HG03025 (cell line): ENCODE measurements around the gene GLB1L2.
"Not testable (repeated sequence)": the region's sequence is repeated elsewhere in the genome, so short reads cannot be mapped to it uniquely, and the experiment has no call there.

Source experiments
- ATAC-seq: cut with Tn5 transposase; IDR thresholded peaks from one replicate; pipeline ENCODE4 v1.9.1; 2021; ENCODE audit warnings: mild to moderate bottlenecking, moderate library complexity; ENCODE audit not compliant: unreplicated experiment, low FRiP score

The GLB1L2 gene

GRCh38 chr11:134331354-134332188 lies at the start of gene GLB1L2:
Gene GLB1L2 (plus strand): TSS chr11:134331988. CDS start chr11:134332062, 74 bp downstream.
- peak; percentile 77 for ATAC-seq

DNA sequence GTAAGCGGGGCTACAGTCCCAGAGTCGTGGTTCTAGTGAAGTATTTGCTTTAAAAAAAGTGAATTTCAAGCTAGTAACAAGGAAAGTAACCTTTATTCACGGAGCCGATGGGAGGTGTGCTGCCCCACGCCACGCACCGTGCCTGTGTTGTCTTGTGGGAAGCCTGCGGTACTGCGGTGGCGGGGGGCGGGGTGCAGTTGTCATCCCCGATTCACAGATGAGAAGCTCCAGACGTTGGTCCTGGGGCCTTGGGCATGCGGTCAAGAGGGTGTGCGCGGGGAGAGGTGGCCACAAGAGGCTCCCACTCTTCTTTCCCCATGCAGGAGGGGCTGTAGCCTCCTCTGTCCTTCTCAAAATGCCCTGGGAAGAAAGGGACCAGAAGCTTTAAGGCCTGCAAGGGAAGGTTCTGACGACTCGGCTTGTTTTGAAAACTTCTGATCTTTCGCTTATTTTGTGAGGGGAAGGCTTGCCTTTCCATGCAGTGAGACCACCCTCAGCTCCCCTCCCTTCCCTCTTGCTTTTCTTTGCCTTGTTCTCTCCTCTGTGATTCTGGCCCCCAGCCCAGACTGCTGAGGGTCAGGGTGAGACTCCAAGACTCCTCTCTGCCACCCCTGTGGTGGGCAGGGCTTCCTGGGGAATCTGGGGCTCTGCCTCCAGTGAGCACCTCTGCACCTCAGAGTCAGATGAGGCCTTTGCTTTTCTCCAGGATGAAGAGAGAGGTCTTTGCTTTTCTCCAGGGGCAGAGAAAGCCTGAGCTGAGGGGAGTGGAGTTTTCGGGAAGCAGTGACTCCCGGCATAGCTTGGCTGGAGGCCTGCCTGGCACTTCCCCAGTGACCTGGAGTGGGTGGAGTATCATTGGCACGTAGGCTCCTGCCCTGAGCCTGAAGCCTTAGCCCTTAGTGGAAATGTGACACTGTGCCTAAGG lies 49.4 kb upstream of the GLB1L2 start:
- no peak for ATAC-seq

DNA sequence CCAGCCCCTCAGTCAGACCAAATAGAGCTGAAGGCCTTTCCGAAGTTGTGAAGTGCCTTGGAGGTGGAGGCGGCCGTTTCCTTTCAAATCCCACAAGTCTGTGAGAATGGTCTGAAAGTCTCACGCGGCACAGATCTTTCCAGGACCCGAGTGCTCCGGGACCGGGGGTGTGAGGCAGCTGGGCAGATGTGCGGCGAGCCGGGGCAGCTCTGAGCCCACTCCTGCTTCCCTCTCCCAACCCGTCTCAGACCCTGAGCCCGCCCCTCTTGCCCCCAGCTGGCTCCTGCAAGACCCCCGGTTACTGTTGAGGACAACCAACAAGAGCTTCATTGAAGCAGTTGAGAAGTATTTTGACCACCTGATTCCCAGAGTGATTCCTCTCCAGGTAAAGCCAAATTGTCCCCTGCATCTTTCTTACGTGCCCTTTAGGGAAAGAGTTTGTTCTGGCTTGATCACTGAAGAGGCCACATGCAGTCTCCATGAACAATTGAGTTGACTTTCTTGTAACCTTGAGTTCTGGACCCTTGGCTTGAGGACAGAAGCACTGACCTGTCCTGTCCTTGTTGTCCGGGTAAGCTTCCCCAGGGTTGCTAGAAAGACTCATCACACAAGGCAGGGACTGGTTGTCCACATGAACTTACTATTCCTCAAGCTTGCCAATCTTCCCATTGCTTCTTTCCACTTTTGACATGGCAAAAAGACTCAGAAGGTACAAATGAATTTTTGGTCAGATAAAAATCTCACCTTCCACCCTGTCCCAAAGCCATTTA lies 48.1 kb upstream of the GLB1L2 start:
- no peak for ATAC-seq

GRCh38 chr11:134284349-134284748 lies 47.4 kb upstream of the GLB1L2 start:
- not testable (repeated sequence) for ATAC-seq

- ATAC-seq: no peak
These were observed 44.2 kb upstream of the GLB1L2 start for GRCh38 chr11:134287561-134287960.

DNA sequence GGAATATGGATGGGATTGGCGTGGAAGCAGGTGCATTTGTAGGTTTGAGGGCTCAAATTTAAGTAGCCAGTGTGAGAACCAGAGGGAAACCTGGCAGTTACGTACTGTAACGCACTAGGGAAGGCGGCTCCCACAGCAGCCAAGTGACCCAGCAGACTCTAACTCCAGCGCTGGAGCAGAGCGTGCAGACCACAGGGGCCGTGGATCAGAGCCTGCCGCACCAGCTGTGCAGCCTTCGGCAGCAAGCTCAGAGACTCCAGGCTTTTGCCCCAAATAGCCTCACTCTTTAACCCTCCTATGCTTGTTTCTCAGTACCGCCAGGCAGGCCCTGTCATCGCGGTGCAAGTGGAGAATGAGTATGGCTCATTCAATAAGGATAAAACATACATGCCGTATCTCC lies 43.3 kb upstream of the GLB1L2 start:
- no peak for ATAC-seq

DNA sequence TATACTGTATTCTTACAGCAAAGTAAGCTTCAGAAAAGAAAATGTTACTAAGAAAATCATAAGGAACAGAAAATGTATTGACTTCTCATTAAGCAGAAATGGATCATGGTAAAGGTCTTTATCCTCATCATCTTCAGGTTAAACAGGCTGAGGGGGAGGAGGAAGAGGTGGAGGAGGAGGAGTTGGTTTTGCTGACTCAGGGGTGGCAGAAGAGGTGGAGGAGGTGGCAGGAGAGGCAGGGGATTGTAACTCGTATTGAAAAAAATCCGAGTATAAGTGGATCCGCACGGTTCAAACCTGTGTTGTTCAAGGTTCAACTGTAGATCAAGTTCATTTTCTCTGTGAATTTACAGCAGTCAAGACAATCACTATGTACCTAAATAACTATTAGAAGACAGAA lies 42.6 kb upstream of the GLB1L2 start:
- ATAC-seq: no peak

DNA sequence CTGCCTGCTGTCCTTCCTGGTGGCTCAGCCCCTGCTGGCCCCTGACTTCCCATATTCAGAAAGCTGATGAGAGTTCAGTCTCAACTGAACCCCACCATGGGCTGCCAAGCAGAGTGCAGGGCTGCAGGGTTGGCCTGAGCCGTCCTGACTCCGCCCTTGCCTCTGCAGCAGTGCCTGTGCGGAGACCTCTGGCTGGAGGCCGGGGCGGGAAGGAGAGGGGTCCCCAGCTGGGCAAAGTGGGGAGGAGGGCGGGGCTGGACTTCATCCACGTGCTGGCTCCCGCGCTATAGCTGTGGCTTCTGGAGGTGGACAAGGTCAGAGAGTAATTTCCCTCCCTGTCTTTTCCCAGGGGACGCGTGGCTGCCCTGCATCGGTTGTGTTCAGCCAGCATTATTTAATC lies 42.0 kb upstream of the GLB1L2 start:
- no peak for ATAC-seq

- no peak for ATAC-seq
These were observed 41.1 kb upstream of the GLB1L2 start for GRCh38 chr11:134290646-134291045.

DNA sequence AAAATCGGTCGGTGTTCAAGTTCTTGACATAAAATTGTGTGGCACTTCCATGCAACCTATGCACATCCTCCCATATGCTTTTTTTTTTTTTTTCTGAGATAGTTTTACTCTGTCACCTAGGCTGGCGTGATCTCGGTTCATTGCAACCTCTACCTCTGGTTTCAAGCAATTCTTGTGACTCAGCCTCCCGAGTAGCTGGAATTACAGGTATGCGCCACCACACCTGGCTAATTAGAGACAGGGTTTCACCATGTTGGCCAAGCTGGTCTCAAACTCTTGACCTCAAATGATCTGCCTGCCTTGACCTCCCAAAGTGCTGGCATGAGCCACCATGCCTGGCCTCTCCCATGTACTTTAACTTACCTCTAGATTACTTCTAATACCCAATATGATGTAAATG lies 40.6 kb upstream of the GLB1L2 start:
- no peak for ATAC-seq

- no peak for ATAC-seq
These were observed 39.1 kb upstream of the GLB1L2 start for GRCh38 chr11:134292661-134293060.

GRCh38 chr11:134293119-134294113 lies 38.4 kb upstream of the GLB1L2 start:
- no peak for ATAC-seq

- no peak for ATAC-seq
These were observed 37.1 kb upstream of the GLB1L2 start for GRCh38 chr11:134294664-134295063.

- ATAC-seq: no peak
These were observed 19.6 kb upstream of the GLB1L2 start for GRCh38 chr11:134312223-134312622.

GRCh38 chr11:134312807-134313206 lies 19.0 kb upstream of the GLB1L2 start:
- no peak for ATAC-seq

GRCh38 chr11:134313379-134313778 lies 18.4 kb upstream of the GLB1L2 start:
- ATAC-seq: no peak

GRCh38 chr11:134313821-134314607 lies 17.8 kb upstream of the GLB1L2 start:
- no peak for ATAC-seq

DNA sequence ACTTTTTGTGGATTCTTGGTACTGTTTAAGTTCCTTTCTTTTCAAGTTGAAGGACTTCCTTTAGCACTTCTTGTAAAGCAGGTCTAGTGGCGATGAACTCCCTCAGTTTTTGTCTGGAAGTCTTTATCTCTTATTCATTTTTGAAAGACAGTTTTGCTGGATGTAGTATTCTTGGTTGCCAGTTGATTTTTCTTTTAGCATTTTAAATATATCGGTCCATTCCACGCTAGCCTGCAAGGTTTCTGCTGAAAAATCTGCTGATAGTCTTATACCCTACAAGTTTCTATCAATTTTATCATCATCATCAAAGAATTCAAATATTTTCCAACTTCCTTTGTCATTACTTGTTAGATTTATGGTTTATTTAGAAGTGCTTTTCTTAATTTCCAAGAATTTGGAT lies 14.7 kb upstream of the GLB1L2 start:
- ATAC-seq: no peak

- not testable (repeated sequence) for ATAC-seq
These were observed 10.4 kb upstream of the GLB1L2 start for GRCh38 chr11:134321373-134321772.
